ENCODE results near the gene AFG3L2. TPM values are rescaled to one million over a fixed set of nuclear protein-coding genes. Genes with fewer than 3 reads are reported as not detected.

Gene AFG3L2
- total RNA-seq, 1 donor from 2014 or later: 51.7 TPM

- Mint-ChIP-seq H3K9me3 (peaks cover 25% of the 10 kb centered on the region), H3K4me1 (peaks cover 29% of the 10 kb centered on the region), H3K4me3 (peak overlapping the region; percentile 90), H3K27ac (no peak overlapping the region), H3K27me3 (ENCODE audit: insufficient read depth, low read depth) (peaks cover 26% of the 10 kb centered on the region), H3K36me3 (peaks cover 31% of the 10 kb centered on the region)
- Histone ChIP-seq H3K4me2 (peak overlapping the region; percentile 92), H3F3A (ENCODE audit: low read depth) (peaks cover 29% of the 10 kb centered on the region), H3K27me3 (peaks cover 52% of the 10 kb centered on the region), H3K36me3 (peaks cover 25% of the 10 kb centered on the region), H3K4me1 (peaks cover 15% of the 10 kb centered on the region), H3K27ac (no peak overlapping the region), H2AFZ (replicated peaks) (peak overlapping the region; percentile 86), H3K9ac (no peak overlapping the region), H4K20me1 (ENCODE audit: low read depth) (no peaks in the 10 kb centered on the region), H3K79me2 (ENCODE audit: low read depth) (peaks cover 21% of the 10 kb centered on the region), H3K4me3 (peak overlapping the region; percentile 82), H3K9me3 (ENCODE audit: low read depth) (peaks cover 8% of the 10 kb centered on the region)
- peak; percentile 87 for DNase-seq (ENCODE audit: low spot score)
- TF ChIP-seq, protein P1, sequence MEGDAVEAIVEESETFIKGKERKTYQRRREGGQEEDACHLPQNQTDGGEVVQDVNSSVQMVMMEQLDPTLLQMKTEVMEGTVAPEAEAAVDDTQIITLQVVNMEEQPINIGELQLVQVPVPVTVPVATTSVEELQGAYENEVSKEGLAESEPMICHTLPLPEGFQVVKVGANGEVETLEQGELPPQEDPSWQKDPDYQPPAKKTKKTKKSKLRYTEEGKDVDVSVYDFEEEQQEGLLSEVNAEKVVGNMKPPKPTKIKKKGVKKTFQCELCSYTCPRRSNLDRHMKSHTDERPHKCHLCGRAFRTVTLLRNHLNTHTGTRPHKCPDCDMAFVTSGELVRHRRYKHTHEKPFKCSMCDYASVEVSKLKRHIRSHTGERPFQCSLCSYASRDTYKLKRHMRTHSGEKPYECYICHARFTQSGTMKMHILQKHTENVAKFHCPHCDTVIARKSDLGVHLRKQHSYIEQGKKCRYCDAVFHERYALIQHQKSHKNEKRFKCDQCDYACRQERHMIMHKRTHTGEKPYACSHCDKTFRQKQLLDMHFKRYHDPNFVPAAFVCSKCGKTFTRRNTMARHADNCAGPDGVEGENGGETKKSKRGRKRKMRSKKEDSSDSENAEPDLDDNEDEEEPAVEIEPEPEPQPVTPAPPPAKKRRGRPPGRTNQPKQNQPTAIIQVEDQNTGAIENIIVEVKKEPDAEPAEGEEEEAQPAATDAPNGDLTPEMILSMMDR (IDR thresholded peaks at IDR 0.05): no peak
- TF ChIP-seq EZH2 (IDR thresholded peaks at IDR 0.05) (no peak), EZH2phosphoT487 (IDR thresholded peaks at IDR 0.05) (no peak)
These were observed 68.5 kb downstream of the AFG3L2 start for GRCh38 chr18:12308386-12309100.

DNA sequence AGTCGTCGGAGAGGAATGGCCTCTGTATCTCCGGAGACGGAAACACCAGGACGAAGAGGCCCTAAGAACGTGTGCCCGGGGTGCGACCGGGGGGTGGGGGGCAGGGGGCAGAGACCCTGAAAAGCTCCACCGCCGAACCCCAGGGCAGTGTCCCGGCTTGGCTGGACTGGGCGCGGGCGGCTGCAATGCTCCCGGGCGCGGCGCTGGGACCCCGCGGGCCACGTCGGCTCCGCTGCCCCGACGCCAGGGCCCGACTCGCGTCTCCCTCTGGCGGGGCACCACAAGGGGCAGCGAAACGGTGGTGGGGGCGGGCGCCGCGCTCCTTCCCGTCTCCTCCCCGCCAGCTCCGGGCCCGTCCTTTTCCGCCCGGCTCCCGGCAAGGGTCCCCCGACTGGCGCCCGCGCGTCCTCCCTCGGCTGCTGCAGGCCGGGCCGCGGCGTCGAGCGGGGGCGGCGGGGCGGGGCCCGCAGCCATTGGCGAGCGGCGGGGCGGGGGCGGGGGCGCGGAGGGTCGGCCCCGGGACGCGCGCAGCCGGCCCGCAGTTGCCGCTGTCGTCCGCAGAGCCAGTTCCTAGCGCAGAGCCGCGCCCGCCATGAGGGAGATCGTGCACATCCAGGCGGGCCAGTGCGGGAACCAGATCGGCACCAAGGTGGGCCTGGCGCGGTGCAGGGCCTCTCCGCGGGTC, 69.2 kb downstream of the AFG3L2 start, which contains the start of gene TUBB6:
TSS of gene TUBB6 (plus strand) at position 541 of the 685 bp plus-strand sequence. CDS start at position 593, 52 bp downstream.
- Histone ChIP-seq H3K36me3 (peaks cover 21% of the 10 kb centered on the region), H4K20me1 (ENCODE audit: low read depth) (no peaks in the 10 kb centered on the region), H3K4me1 (peaks cover 15% of the 10 kb centered on the region), H3K79me2 (ENCODE audit: low read depth) (peaks cover 21% of the 10 kb centered on the region), H2AFZ (replicated peaks) (peak within 1 kb of the TSS; percentile 86), H3K4me2 (peak within 1 kb of the TSS; percentile 92), H3K27ac (no peak within 1 kb of the TSS), H3K9ac (no peak within 1 kb of the TSS), H3K9me3 (ENCODE audit: low read depth) (peaks cover 8% of the 10 kb centered on the region), H3F3A (ENCODE audit: low read depth) (peaks cover 29% of the 10 kb centered on the region), H3K4me3 (peak within 1 kb of the TSS; percentile 82), H3K27me3 (peaks cover 52% of the 10 kb centered on the region)
- peak; percentile 35 for TF ChIP-seq EZH2phosphoT487 (IDR thresholded peaks at IDR 0.05)
- TF ChIP-seq, protein P1 (IDR thresholded peaks at IDR 0.05): peak; percentile 3
- TF ChIP-seq EZH2 (IDR thresholded peaks at IDR 0.05): no peak
- DNase-seq (ENCODE audit: low spot score): peak; percentile 86
- Mint-ChIP-seq H3K4me1 (peaks cover 23% of the 10 kb centered on the region), H3K27ac (peak within 1 kb of the TSS; percentile 69), H3K27me3 (ENCODE audit: insufficient read depth, low read depth) (peaks cover 26% of the 10 kb centered on the region), H3K9me3 (peaks cover 23% of the 10 kb centered on the region), H3K36me3 (peaks cover 24% of the 10 kb centered on the region), H3K4me3 (peak within 1 kb of the TSS; percentile 92)

- peaks cover 23% of the 10 kb centered on the region for H3K4me1 Mint-ChIP-seq
- Histone ChIP-seq H3K4me2 (peak overlapping the region; percentile 78), H3F3A (ENCODE audit: low read depth) (peaks cover 29% of the 10 kb centered on the region), H3K9me3 (ENCODE audit: low read depth) (peaks cover 5% of the 10 kb centered on the region), H3K36me3 (peaks cover 16% of the 10 kb centered on the region), H3K4me3 (peak overlapping the region; percentile 82), H3K79me2 (ENCODE audit: low read depth) (peaks cover 21% of the 10 kb centered on the region), H4K20me1 (ENCODE audit: low read depth) (no peaks in the 10 kb centered on the region), H2AFZ (replicated peaks) (peak overlapping the region; percentile 84), H3K27ac (no peak overlapping the region), H3K4me1 (peaks cover 15% of the 10 kb centered on the region), H3K9ac (no peak overlapping the region), H3K27me3 (peaks cover 52% of the 10 kb centered on the region)
- peaks cover 21% of the 10 kb centered on the region for H3K9me3 Mint-ChIP-seq
- peaks cover 26% of the 10 kb centered on the region for H3K27me3 Mint-ChIP-seq (ENCODE audit: insufficient read depth, low read depth)
- TF ChIP-seq, protein P1 (IDR thresholded peaks at IDR 0.05): peak; percentile 13
- peak; percentile 23 for TF ChIP-seq EZH2phosphoT487 (IDR thresholded peaks at IDR 0.05)
- TF ChIP-seq EZH2 (IDR thresholded peaks at IDR 0.05): no peak
- DNase-seq (ENCODE audit: low spot score): peak; percentile 77
- H3K36me3 Mint-ChIP-seq: peaks cover 21% of the 10 kb centered on the region
- peak overlapping the region; percentile 92 for H3K4me3 Mint-ChIP-seq
- peak overlapping the region; percentile 69 for H3K27ac Mint-ChIP-seq
These were observed 70.0 kb downstream of the AFG3L2 start for GRCh38 chr18:12306752-12307700.

Measured in neural progenitor cell (in vitro differentiated cells).